Retinal pigment epithelial cell (primary cell): Measurements from ENCODE around the gene MAP3K2.

Experiments used
- DNase-seq: peaks from one replicate; pipeline ENCODE4 v3.0.0-alpha.2; 2010; ENCODE audit warnings: low read depth
- H3K4me3 ChIP-seq: 2 replicates; pipeline ENCODE4 v1.5.1; 2011; ENCODE audit warnings: mild to moderate bottlenecking, low read length, control low read depth, moderate library complexity
- CTCF ChIP-seq: conservative IDR thresholded peaks from 2 replicates; pipeline ENCODE4 v1.5.1; 2011; ENCODE audit warnings: low read depth, low read length, control low read depth, inconsistent platforms

MAP3K2 gene

DNA sequence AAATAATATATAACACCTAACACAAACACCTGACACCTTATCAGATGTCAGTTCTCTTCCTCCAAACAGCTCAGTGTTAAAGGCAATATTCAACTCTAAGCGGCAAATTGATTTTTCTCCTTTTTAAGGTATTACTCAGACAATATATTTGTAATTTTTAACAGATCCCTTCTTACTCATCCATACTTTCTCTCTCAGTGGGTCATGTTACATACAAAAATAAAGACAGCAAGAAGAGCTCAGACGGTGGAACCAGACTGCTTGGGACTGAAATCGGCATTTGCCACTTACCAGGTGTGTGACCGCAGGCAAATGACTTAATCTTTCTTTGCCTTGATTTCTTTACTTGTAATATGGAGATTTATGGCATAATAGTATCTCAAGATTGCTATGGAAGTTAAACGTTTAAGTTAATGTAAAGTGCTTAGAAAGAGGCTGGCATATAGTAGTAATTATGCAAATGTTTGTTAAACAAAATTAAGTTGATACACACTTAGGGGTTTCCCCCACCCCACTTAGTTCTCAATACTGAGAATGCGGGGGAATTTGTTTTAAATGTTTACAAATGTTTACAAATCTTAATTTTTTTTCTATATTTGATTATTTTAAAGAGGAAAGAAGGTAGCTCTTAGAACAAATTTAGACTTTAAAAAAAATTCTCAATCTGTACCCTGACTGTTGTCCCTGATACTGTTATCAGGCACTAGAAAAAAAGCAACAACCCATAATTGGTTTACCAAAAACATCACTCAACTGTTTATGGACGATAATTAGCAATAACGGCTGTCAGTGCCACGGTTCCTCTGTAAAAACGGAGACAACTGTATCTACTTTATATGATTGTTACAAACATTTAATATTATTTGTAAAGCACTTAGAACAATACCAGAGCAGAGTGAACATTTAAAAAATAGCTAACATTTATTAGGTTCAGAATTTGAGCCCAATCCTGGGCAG lies 25.6 kb downstream of the MAP3K2 start:
- no peak overlapping the region for H3K4me3 ChIP-seq
- TF ChIP-seq CTCF = no peak
- no peak for DNase-seq

GRCh38 chr2:127360242-127360641 lies 27.5 kb downstream of the MAP3K2 start:
- no peak overlapping the region for H3K4me3 ChIP-seq
- TF ChIP-seq CTCF = no peak
- no peak for DNase-seq

DNA sequence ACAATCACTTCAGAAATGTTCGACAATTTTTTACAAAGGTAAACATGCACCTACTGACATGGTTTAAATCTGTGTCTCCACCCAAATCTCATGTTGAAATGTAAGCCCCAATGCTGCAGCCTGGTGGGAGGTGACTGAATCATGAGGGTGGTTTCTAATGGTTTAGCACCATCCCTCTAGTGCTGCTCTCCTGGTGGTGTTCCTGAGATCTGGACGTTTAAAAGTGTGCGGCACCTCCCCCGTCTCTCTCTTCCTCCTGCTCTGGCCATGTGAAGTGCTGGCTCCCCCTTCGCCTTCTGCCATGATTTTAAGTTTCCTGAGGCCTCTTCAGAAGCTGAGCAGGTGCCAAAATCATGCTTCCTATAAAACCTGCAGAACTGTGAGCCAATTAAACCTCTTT lies 28.3 kb downstream of the MAP3K2 start:
- no peak for TF ChIP-seq CTCF
- no peak for DNase-seq

DNA sequence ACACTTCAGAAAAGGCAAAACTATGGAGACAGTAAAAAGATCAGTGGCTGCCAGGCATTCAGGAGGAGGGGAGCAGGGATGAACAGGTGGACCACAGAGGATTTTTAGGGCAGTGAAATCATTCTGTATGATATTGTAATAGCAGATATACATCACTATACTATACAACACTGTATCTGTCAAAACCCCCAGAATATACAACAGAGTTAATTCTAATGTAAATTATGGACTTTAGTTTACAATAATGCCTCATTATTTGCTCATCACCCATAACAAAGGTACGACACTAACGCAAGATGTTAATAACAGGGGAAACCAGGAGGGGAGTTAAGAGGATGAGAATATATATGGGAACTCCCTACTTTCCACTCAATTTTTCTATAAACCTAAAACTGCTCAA lies 28.8 kb downstream of the MAP3K2 start:
- DNase-seq = no peak
- H3K4me3 ChIP-seq = no peak overlapping the region
- no peak for TF ChIP-seq CTCF

More for the DNA sequence above, 28.3 kb downstream of the MAP3K2 start:
- no peak overlapping the region for H3K4me3 ChIP-seq

GRCh38 chr2:127358044-127358443 lies 29.7 kb downstream of the MAP3K2 start:
- no peak overlapping the region for H3K4me3 ChIP-seq
- no peak for DNase-seq
- no peak for TF ChIP-seq CTCF

GRCh38 chr2:127357591-127357990 lies 30.2 kb downstream of the MAP3K2 start:
- no peak for TF ChIP-seq CTCF
- no peak overlapping the region for H3K4me3 ChIP-seq
- DNase-seq = no peak

- TF ChIP-seq CTCF = no peak
- DNase-seq = no peak
- H3K4me3 ChIP-seq = no peak overlapping the region
These were observed 31.2 kb downstream of the MAP3K2 start for GRCh38 chr2:127356531-127356930.
